Measurements from ENCODE around the gene SYNDIG1L. TPM values are rescaled to one million over a fixed set of nuclear protein-coding genes. Genes with fewer than 3 reads are reported as not detected.

Gene SYNDIG1L
- total and polyA plus RNA-seq, 4 donors: 0.08 TPM; not detected in 3

- Histone ChIP-seq H3K4me1 (ENCODE audit: control insufficient read depth in 4 of 4, insufficient read depth in 4 of 4, low read length in 3 of 4) (peaks cover 0 to 8% (median 2%) of the 10 kb centered on the region in 4 donors), H3K9me3 (ENCODE audit: control insufficient read depth in 4 of 4, low read length in 3 of 4) (no peaks in the 10 kb centered on the region), H3K27ac (ENCODE audit: low read depth in 1 of 2, low read length in 2 of 2) (no peak overlapping the region), H3K27me3 (ENCODE audit: control insufficient read depth in 4 of 4, insufficient read depth in 4 of 4, low read length in 3 of 4) (no peaks in the 10 kb centered on the region), H3K9ac (ENCODE audit: low read depth in 1 of 2, low read length in 2 of 2) (no peak overlapping the region), H3K36me3 (ENCODE audit: control insufficient read depth in 4 of 4, insufficient read depth in 3 of 4, low read depth in 1 of 4, low read length in 3 of 4) (no peaks in the 10 kb centered on the region), H3K4me3 (ENCODE audit: low read depth in 1 of 3, low read length in 3 of 3) (no peak overlapping the region)
- TF ChIP-seq YY1 (IDR thresholded peaks at IDR 0.05) (no peak), RXRA (IDR thresholded peaks at IDR 0.05) (no peak), TAF1 (conservative IDR thresholded peaks at IDR 0.05) (no peak), REST (IDR thresholded peaks at IDR 0.05) (no peak), EGR1 (IDR thresholded peaks at IDR 0.05; ENCODE audit: low read depth in 2 of 2) (no peak), NR2F2 (IDR thresholded peaks at IDR 0.05) (no peak)
- no peak for DNase-seq (ENCODE audit: low spot score)
- WGBS: 86% methylated on average over 12 of the region's 12 CpGs
These were observed 22.2 kb downstream of the SYNDIG1L start for GRCh38 chr14:74403619-74404417.

GRCh38 chr14:74402401-74403251, 23.4 kb downstream of the SYNDIG1L start:
- no peak for TF ChIP-seq EGR1 (IDR thresholded peaks at IDR 0.05; ENCODE audit: low read depth in 2 of 2)
- no peak for TF ChIP-seq SP1 (IDR thresholded peaks at IDR 0.05)
- TF ChIP-seq ATF3 (IDR thresholded peaks at IDR 0.05): no peak
- no peak for TF ChIP-seq TAF1 (conservative IDR thresholded peaks at IDR 0.05)
- TF ChIP-seq MAX (IDR thresholded peaks at IDR 0.05): no peak
- TF ChIP-seq HNF4A (conservative IDR thresholded peaks at IDR 0.05): no peak
- no peak for TF ChIP-seq ZBTB33 (IDR thresholded peaks at IDR 0.05)
- no peak for TF ChIP-seq NR2F2 (IDR thresholded peaks at IDR 0.05)
- no peak for TF ChIP-seq FOXA2 (IDR thresholded peaks at IDR 0.05)
- no peak for TF ChIP-seq JUND (IDR thresholded peaks at IDR 0.05)
- no peaks in the 10 kb centered on the region for H3K9me3 ChIP-seq (ENCODE audit: control insufficient read depth in 4 of 4, low read length in 3 of 4)

More at GRCh38 chr14:74402401-74403251, 23.4 kb downstream of the SYNDIG1L start:
- no peaks in the 10 kb centered on the region for H3K36me3 ChIP-seq (ENCODE audit: control insufficient read depth in 4 of 4, insufficient read depth in 3 of 4, low read depth in 1 of 4, low read length in 3 of 4)
- 56% methylated on average over 10 of the region's 10 CpGs for WGBS
- H3K27ac ChIP-seq (ENCODE audit: low read depth in 1 of 2, low read length in 2 of 2): no peak overlapping the region
- no peak overlapping the region for H3K4me3 ChIP-seq (ENCODE audit: low read depth in 1 of 3, low read length in 3 of 3)
- no peak overlapping the region for H3K9ac ChIP-seq (ENCODE audit: low read depth in 1 of 2, low read length in 2 of 2)
- no peak for DNase-seq (ENCODE audit: low spot score)
- no peaks in the 10 kb centered on the region for H3K27me3 ChIP-seq (ENCODE audit: control insufficient read depth in 4 of 4, insufficient read depth in 4 of 4, low read length in 3 of 4)
- H3K4me1 ChIP-seq (ENCODE audit: control insufficient read depth in 4 of 4, insufficient read depth in 4 of 4, low read length in 3 of 4): peaks cover 0 to 8% (median 2%) of the 10 kb centered on the region in 4 donors
